Superior temporal gyrus (tissue), 1 donor: Measurements from ENCODE around the gene SLC12A8.

Source experiments
- DNase-seq: peaks from one replicate; pipeline ENCODE4 v3.0.0-alpha.2; 2016; ENCODE audit errors: extremely low spot score

The SLC12A8 gene

GRCh38 chr3:125078951-125079674, 133.4 kb downstream of the SLC12A8 start:
- DNase-seq, result no peak

GRCh38 chr3:125077864-125078263, 134.7 kb downstream of the SLC12A8 start:
- DNase-seq, result no peak

- no peak for DNase-seq
Observed at GRCh38 chr3:125076464-125076863, 136.1 kb downstream of the SLC12A8 start.

GRCh38 chr3:125075738-125076137, 136.8 kb downstream of the SLC12A8 start:
- DNase-seq, result no peak

- DNase-seq, result no peak
Observed at GRCh38 chr3:125073390-125073905, 139.1 kb downstream of the SLC12A8 start.

- no peak for DNase-seq
Observed at GRCh38 chr3:125072749-125073389, 139.7 kb downstream of the SLC12A8 start.

GRCh38 chr3:125072301-125072700, 140.2 kb downstream of the SLC12A8 start:
- DNase-seq, result no peak

GRCh38 chr3:125069968-125070745, 142.4 kb downstream of the SLC12A8 start:
- DNase-seq, result no peak

GRCh38 chr3:125069452-125069851, 143.1 kb downstream of the SLC12A8 start:
- DNase-seq, result no peak

GRCh38 chr3:125068265-125068664, 144.3 kb downstream of the SLC12A8 start:
- DNase-seq, result no peak

- DNase-seq, result no peak
Observed at GRCh38 chr3:125067225-125067624, 145.3 kb downstream of the SLC12A8 start.

GRCh38 chr3:125062904-125063618, 149.5 kb downstream of the SLC12A8 start:
- no peak for DNase-seq

- no peak for DNase-seq
Observed at GRCh38 chr3:125061646-125062045, 150.9 kb downstream of the SLC12A8 start.

- no peak for DNase-seq
Observed at GRCh38 chr3:125061170-125061569, 151.4 kb downstream of the SLC12A8 start.

GRCh38 chr3:125059488-125060245, 152.9 kb downstream of the SLC12A8 start:
- no peak for DNase-seq

- DNase-seq, result no peak
Observed at GRCh38 chr3:125058959-125059358, 153.6 kb downstream of the SLC12A8 start.

- no peak for DNase-seq
Observed at GRCh38 chr3:125058529-125058928, 154.0 kb downstream of the SLC12A8 start.

GRCh38 chr3:125057186-125057850, 155.2 kb downstream of the SLC12A8 start:
- DNase-seq, result peak; percentile 8

- peak; percentile 74 for DNase-seq
Observed at GRCh38 chr3:125055913-125056745, 156.4 kb downstream of the SLC12A8 start, which contains the start of gene HEG1. TSS of gene HEG1 (minus strand) at chr3:125055997. CDS start at chr3:125055890, 107 bp downstream.
